GM23338 (cell line): Measurements from ENCODE around the gene CCDC82. TPM values are rescaled to one million over a fixed set of nuclear protein-coding genes. Genes with fewer than 3 reads are reported as not detected.

Experiments
- ATAC-seq: fragments of 200-7000 bp; cut with Tn5 transposase; 3 replicates; pipeline ENCODE4 v1.9.1; 2020
- DNase-seq: peaks from one replicate; pipeline ENCODE4 v3.0.0-alpha.2; 2015; ENCODE audit warnings: low spot score
- H2AFZ ChIP-seq: fragments of 200-600 bp; sonication (generic); 2 replicates; pipeline ENCODE4 v1.8.0; 2016; ENCODE audit warnings: antibody characterized with exemption, mild to moderate bottlenecking, moderate library complexity
- H3F3A ChIP-seq: fragments of 200-600 bp; sonication (generic); replicated peaks from 2 replicates; pipeline ENCODE4 v1.8.0; 2017; ENCODE audit warnings: antibody characterized with exemption, mixed run types, low read depth
- H3K27ac ChIP-seq: fragments of 200-600 bp; sonication (generic); 2 replicates; pipeline ENCODE4 v1.6.1; 2016; ENCODE audit warnings: low read depth
- H3K27me3 ChIP-seq: fragments of 200-600 bp; sonication (generic); 2 replicates; pipeline ENCODE4 v1.8.0; 2016; ENCODE audit warnings: mild to moderate bottlenecking, mixed run types, moderate library complexity; ENCODE audit not compliant: insufficient read depth
- H3K36me3 ChIP-seq: fragments of 200-600 bp; sonication (generic); 2 replicates; pipeline ENCODE4 v1.8.0; 2016; ENCODE audit warnings: mild to moderate bottlenecking; ENCODE audit not compliant: insufficient read depth
- H3K4me1 ChIP-seq: fragments of 200-600 bp; sonication (generic); 2 replicates; pipeline ENCODE4 v1.8.0; 2016; ENCODE audit warnings: mild to moderate bottlenecking, moderate library complexity; ENCODE audit not compliant: insufficient read depth
- H3K4me2 ChIP-seq: fragments of 200-600 bp; sonication (generic); 2 replicates; pipeline ENCODE4 v1.7.1; 2017; ENCODE audit warnings: mixed run types
- H3K4me3 ChIP-seq: fragments of 200-600 bp; sonication (generic); 2 replicates; pipeline ENCODE4 v1.6.1; 2016; ENCODE audit warnings: mixed run types
- H3K79me2 ChIP-seq: fragments of 200-600 bp; sonication (generic); replicated peaks from 2 replicates; pipeline ENCODE4 v1.8.0; 2017; ENCODE audit warnings: mild to moderate bottlenecking; ENCODE audit not compliant: insufficient read depth
- H3K9me2 ChIP-seq: fragments of 200-600 bp; sonication (generic); 2 replicates; pipeline ENCODE4 v1.8.0; 2017; ENCODE audit not compliant: insufficient read depth
- H4K20me1 ChIP-seq: fragments of 200-600 bp; sonication (generic); replicated peaks from 2 replicates; pipeline ENCODE4 v1.8.0; 2017; ENCODE audit warnings: mild to moderate bottlenecking; ENCODE audit not compliant: insufficient read depth
- H3K27ac Mint-ChIP-seq: 2 replicates; pipeline ENCODE4 v1.8.0; 2020; ENCODE audit warnings: inconsistent platforms, mild to moderate bottlenecking, moderate library complexity, mixed read lengths
- H3K27me3 Mint-ChIP-seq: 3 replicates; pipeline ENCODE4 v1.8.0; 2022; ENCODE audit warnings: low read depth, mild to moderate bottlenecking, moderate library complexity, mixed read lengths, inconsistent platforms; ENCODE audit not compliant: insufficient read depth, poor library complexity
- H3K36me3 Mint-ChIP-seq: 3 replicates; pipeline ENCODE4 v1.8.0; 2021; ENCODE audit warnings: low read depth, mild to moderate bottlenecking, inconsistent platforms, moderate library complexity, mixed read lengths
- H3K4me1 Mint-ChIP-seq: 3 replicates; pipeline ENCODE4 v1.8.0; 2020; ENCODE audit warnings: mild to moderate bottlenecking, inconsistent platforms, mixed read lengths
- H3K4me3 Mint-ChIP-seq: 3 replicates; pipeline ENCODE4 v1.8.0; 2021; ENCODE audit warnings: moderate library complexity, mild to moderate bottlenecking, inconsistent platforms, mixed read lengths
- H3K9me3 Mint-ChIP-seq: 3 replicates; pipeline ENCODE4 v1.8.0; 2020; ENCODE audit warnings: moderate library complexity, mild to moderate bottlenecking, inconsistent platforms, mixed read lengths
- JUNB ChIP-seq: IDR thresholded peaks from one replicate; pipeline ENCODE4 v1.6.1; 2016; ENCODE audit warnings: antibody characterized with exemption; ENCODE audit not compliant: unreplicated experiment
- NANOG ChIP-seq: IDR thresholded peaks from 2 replicates; pipeline ENCODE4 v1.6.1; 2016; ENCODE audit warnings: antibody characterized with exemption, borderline replicate concordance
- POLR2AphosphoS5 ChIP-seq: IDR thresholded peaks from 2 replicates; pipeline ENCODE4 v1.6.1; 2016; ENCODE audit warnings: antibody characterized with exemption, low read depth
- ZNF331 ChIP-seq: fragments of 250-450 bp; sonication (Bioruptor Pico); IDR thresholded peaks from 2 replicates; pipeline ENCODE4 v1.5.0; 2020; ENCODE audit warnings: low read depth, mild to moderate bottlenecking, moderate library complexity
- polyA plus RNA-seq: library from polyadenylated mRNA; unstranded; fragments of >200 nt; fragmentation: Nextera tagmentation; extraction: Ambion mirVana; gene quantifications from 2 replicates; pipeline ENCODE4 v1.2.1, GENCODE V29; 2016
- total RNA-seq: library from RNA; depleted of rRNA; stranded (reverse); fragments of >200 nt; shearing (Covaris generic); gene quantifications from 2 replicates; pipeline ENCODE4 v1.2.3, GENCODE V29; 2014
- TF ChIP-seq, protein P1 (sequence below): IDR thresholded peaks from one replicate; pipeline ENCODE4 v1.6.1; 2018; ENCODE audit warnings: antibody characterized with exemption; ENCODE audit not compliant: unreplicated experiment
- TF ChIP-seq, protein P2 (sequence below), 2 experiments: fragments of 200-600 bp in 1 of 2; sonication (generic) in 1 of 2; conservative IDR thresholded peaks; 2 replicates each; pipeline versions ENCODE4 v1.5.1 to v1.6.1; 2016 to 2017; ENCODE audit warnings: antibody characterized with exemption in 2 of 2, low read depth in 2 of 2, mild to moderate bottlenecking in 2 of 2, moderate library complexity in 1 of 2

CCDC82 gene
- total and polyA plus RNA-seq, 2 experiments from 2014 or later: 15.7 to 45.8 TPM

DNA sequence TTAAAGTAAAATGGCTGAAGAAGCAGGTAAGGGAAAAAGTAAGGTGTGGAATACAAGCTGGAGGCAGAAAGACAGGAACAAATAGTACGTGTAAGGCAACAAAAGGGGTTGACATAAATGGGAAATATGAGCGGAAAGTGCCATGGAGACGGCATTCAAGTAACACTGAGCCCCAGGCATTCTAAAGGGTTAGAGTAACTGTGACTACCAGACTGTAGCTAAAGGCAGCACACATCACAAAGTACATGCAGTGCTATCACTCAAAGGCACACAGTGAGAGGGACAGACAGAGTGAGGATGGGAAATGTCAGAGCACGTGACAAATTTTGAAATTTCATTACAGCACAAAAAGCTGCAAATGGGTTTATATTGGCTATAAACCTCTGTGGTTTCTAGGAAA, 32.9 kb downstream of the CCDC82 start (continued):
- TF ChIP-seq, protein P1, sequence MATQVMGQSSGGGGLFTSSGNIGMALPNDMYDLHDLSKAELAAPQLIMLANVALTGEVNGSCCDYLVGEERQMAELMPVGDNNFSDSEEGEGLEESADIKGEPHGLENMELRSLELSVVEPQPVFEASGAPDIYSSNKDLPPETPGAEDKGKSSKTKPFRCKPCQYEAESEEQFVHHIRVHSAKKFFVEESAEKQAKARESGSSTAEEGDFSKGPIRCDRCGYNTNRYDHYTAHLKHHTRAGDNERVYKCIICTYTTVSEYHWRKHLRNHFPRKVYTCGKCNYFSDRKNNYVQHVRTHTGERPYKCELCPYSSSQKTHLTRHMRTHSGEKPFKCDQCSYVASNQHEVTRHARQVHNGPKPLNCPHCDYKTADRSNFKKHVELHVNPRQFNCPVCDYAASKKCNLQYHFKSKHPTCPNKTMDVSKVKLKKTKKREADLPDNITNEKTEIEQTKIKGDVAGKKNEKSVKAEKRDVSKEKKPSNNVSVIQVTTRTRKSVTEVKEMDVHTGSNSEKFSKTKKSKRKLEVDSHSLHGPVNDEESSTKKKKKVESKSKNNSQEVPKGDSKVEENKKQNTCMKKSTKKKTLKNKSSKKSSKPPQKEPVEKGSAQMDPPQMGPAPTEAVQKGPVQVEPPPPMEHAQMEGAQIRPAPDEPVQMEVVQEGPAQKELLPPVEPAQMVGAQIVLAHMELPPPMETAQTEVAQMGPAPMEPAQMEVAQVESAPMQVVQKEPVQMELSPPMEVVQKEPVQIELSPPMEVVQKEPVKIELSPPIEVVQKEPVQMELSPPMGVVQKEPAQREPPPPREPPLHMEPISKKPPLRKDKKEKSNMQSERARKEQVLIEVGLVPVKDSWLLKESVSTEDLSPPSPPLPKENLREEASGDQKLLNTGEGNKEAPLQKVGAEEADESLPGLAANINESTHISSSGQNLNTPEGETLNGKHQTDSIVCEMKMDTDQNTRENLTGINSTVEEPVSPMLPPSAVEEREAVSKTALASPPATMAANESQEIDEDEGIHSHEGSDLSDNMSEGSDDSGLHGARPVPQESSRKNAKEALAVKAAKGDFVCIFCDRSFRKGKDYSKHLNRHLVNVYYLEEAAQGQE: no peak
- TF ChIP-seq JUNB: no peak

DNA sequence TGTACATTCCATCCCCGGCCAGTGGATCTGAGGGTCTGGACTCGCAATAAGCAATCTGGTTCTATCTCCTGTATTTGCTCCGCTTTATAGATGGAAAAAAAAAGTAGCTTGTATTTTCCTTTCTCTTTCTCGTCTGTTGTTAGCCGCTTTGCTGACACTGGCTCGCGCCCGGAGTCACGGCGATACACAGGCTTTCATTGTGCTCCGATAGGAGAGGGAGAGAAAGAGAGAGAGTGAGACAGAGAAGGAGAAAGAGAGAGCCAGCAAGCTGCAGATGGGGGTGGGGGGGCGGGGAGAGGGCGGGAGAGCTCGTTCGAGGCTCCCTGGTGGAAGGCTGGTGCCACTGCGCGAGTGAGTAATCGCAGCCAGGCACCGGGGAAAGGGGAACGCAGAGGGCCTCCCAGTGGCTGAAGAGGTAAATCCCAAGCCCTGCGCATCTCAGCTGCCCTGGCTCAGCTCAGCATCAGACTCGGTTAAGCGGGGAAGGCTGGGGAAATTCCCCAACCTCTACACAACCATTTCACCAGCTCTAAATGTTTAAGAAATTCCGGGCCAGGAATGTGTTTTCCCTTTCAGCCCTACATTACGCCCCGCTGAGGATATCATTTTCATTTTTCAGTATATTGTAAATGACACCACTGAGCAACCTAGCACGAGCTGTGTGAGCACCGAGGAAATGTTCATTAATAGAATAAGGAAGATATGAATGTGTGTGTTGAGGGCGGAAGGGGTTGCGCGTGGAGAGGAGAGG, 46.6 kb downstream of the CCDC82 start, which contains the start of gene MAML2:
MAML2 (minus strand) TSS at position 235 of the 751 bp plus-strand sequence. CDS start 1,300 bp downstream, outside the sequence.
- Histone ChIP-seq H2AFZ (peak within 1 kb of the TSS; percentile 86), H3K79me2 (peaks cover 33% of the 10 kb centered on the region), H3K4me1 (peaks cover 30% of the 10 kb centered on the region), H3F3A (no peaks in the 10 kb centered on the region), H3K27me3 (peaks cover 8% of the 10 kb centered on the region; the same call in 1 of the 2 replicates), H3K27ac (peak within 1 kb of the TSS; percentile 41; the same call in 1 of the 2 replicates), H3K36me3 (no peaks in the 10 kb centered on the region), H3K4me3 (peak within 1 kb of the TSS; percentile 72), H4K20me1 (no peaks in the 10 kb centered on the region), H3K9me2 (no peaks in the 10 kb centered on the region), H3K4me2 (peak within 1 kb of the TSS; percentile 91)
- H3K36me3 Mint-ChIP-seq: no peaks in the 10 kb centered on the region
- peak; percentile 96 for ATAC-seq
- peaks cover 6% of the 10 kb centered on the region for H3K27me3 Mint-ChIP-seq
- no peaks in the 10 kb centered on the region for H3K9me3 Mint-ChIP-seq
- peak; percentile 98 for DNase-seq
- H3K27ac Mint-ChIP-seq: peak within 1 kb of the TSS; percentile 12
- peak within 1 kb of the TSS; percentile 89 for H3K4me3 Mint-ChIP-seq
- H3K4me1 Mint-ChIP-seq: peaks cover 35% of the 10 kb centered on the region
- no peak; the same call in 1 of the 2 replicates for TF ChIP-seq NANOG
- 0 out of 2 replicates have a peak, but pooled peaks have one; percentile 28 for TF ChIP-seq POLR2AphosphoS5
- TF ChIP-seq, protein P2, sequence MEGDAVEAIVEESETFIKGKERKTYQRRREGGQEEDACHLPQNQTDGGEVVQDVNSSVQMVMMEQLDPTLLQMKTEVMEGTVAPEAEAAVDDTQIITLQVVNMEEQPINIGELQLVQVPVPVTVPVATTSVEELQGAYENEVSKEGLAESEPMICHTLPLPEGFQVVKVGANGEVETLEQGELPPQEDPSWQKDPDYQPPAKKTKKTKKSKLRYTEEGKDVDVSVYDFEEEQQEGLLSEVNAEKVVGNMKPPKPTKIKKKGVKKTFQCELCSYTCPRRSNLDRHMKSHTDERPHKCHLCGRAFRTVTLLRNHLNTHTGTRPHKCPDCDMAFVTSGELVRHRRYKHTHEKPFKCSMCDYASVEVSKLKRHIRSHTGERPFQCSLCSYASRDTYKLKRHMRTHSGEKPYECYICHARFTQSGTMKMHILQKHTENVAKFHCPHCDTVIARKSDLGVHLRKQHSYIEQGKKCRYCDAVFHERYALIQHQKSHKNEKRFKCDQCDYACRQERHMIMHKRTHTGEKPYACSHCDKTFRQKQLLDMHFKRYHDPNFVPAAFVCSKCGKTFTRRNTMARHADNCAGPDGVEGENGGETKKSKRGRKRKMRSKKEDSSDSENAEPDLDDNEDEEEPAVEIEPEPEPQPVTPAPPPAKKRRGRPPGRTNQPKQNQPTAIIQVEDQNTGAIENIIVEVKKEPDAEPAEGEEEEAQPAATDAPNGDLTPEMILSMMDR (conservative IDR thresholded peaks at IDR 0.05; ENCODE audit: low read depth in 2 of 2): peak; percentile 49 to 92
- TF ChIP-seq ZNF331: peak; percentile 84
- TF ChIP-seq JUNB: no peak
